Smooth muscle cell (in vitro differentiated cells): ENCODE data around the gene TTC33. TPM values are rescaled to one million over a fixed set of nuclear protein-coding genes. Genes with fewer than 3 reads are reported as not detected.

Source experiments
- DNase-seq: peaks from one replicate; lab custom pipeline; 2025; ENCODE audit not compliant: unreplicated experiment; lab: John Stamatoyannopoulos, UW
- H2AFZ ChIP-seq: fragments of 200-600 bp; sonication (generic); 2 replicates; pipeline ENCODE4 v1.6.0; 2016; ENCODE audit warnings: antibody characterized with exemption, low read depth, mild to moderate bottlenecking
- H3F3A ChIP-seq: fragments of 200-600 bp; sonication (generic); 2 replicates; pipeline ENCODE4 v1.6.0; 2017; ENCODE audit warnings: antibody characterized with exemption, low read depth
- H3K27ac ChIP-seq: fragments of 200-600 bp; sonication (generic); 2 replicates; pipeline ENCODE4 v1.5.1; 2016; ENCODE audit warnings: low read depth, mild to moderate bottlenecking
- H3K27me3 ChIP-seq: fragments of 200-600 bp; sonication (generic); 2 replicates; pipeline ENCODE4 v1.6.1; 2016; ENCODE audit warnings: low read depth, mild to moderate bottlenecking
- H3K36me3 ChIP-seq: fragments of 200-600 bp; sonication (generic); 2 replicates; pipeline ENCODE4 v1.5.1; 2016; ENCODE audit warnings: low read depth
- H3K4me1 ChIP-seq: fragments of 200-600 bp; sonication (generic); 2 replicates; pipeline ENCODE4 v1.5.1; 2016; ENCODE audit warnings: low read depth
- H3K4me2 ChIP-seq: fragments of 200-600 bp; sonication (generic); 2 replicates; pipeline ENCODE4 v1.6.0; 2016; ENCODE audit warnings: mild to moderate bottlenecking
- H3K4me3 ChIP-seq: fragments of 200-600 bp; sonication (generic); 2 replicates; pipeline ENCODE4 v1.5.1; 2016; ENCODE audit warnings: mild to moderate bottlenecking
- H3K79me2 ChIP-seq: fragments of 200-600 bp; sonication (generic); 2 replicates; pipeline ENCODE4 v1.6.0; 2016; ENCODE audit warnings: low read depth, mild to moderate bottlenecking
- H3K9ac ChIP-seq: fragments of 200-600 bp; sonication (generic); 2 replicates; pipeline ENCODE4 v1.6.0; 2016; ENCODE audit warnings: low read depth
- H3K9me3 ChIP-seq: fragments of 200-600 bp; sonication (generic); replicated peaks from 2 replicates; pipeline ENCODE4 v1.5.1; 2016; ENCODE audit warnings: low read depth
- H4K20me1 ChIP-seq: fragments of 200-600 bp; sonication (generic); 2 replicates; pipeline ENCODE4 v1.6.0; 2016; ENCODE audit warnings: low read depth
- WGBS: methylation state at CpG from one replicate; pipeline ENCODE4 v1.1.7; 2016; ENCODE audit warnings: low lambda C conversion rate; 5-methylcytosine and 5-hydroxymethylcytosine counted together
- polyA plus RNA-seq: library from polyadenylated mRNA; unstranded; fragments of >200 nt; fragmentation: Nextera tagmentation; extraction: Ambion mirVana; gene quantifications from 2 replicates; pipeline ENCODE4 v1.2.1, GENCODE V29; 2016
- total RNA-seq: library from RNA; depleted of rRNA; stranded (reverse); fragments of >200 nt; gene quantifications from 2 replicates; pipeline ENCODE4 v1.2.3, GENCODE V29; 2014
- TF ChIP-seq, protein P1 (sequence below): fragments of 200-600 bp; sonication (generic); IDR thresholded peaks from 2 replicates; pipeline ENCODE4 v1.5.1; 2017; ENCODE audit warnings: borderline replicate concordance, mild to moderate bottlenecking, antibody characterized with exemption; ENCODE audit not compliant: insufficient read depth, poor library complexity, severe bottlenecking

TTC33 gene
- total and polyA plus RNA-seq, 2 experiments from 2014 or later = 13.1 to 22.1 TPM

GRCh38 chr5:40551496-40552491 is 204.0 kb downstream of the TTC33 start:
- H3K4me1 ChIP-seq = no peaks in the 10 kb centered on the region
- H4K20me1 ChIP-seq = no peaks in the 10 kb centered on the region
- peak overlapping the region; percentile 10 for H3K9ac ChIP-seq
- H3F3A ChIP-seq = no peaks in the 10 kb centered on the region
- no peaks in the 10 kb centered on the region for H3K27me3 ChIP-seq
- no peaks in the 10 kb centered on the region for H3K9me3 ChIP-seq
- 56% methylated on average over 8 of the region's 8 CpGs for WGBS
- H3K36me3 ChIP-seq = no peaks in the 10 kb centered on the region
- no peak for DNase-seq
- H3K4me3 ChIP-seq = no peak overlapping the region
- H3K27ac ChIP-seq = peak overlapping the region; percentile 80
- TF ChIP-seq, protein P1, sequence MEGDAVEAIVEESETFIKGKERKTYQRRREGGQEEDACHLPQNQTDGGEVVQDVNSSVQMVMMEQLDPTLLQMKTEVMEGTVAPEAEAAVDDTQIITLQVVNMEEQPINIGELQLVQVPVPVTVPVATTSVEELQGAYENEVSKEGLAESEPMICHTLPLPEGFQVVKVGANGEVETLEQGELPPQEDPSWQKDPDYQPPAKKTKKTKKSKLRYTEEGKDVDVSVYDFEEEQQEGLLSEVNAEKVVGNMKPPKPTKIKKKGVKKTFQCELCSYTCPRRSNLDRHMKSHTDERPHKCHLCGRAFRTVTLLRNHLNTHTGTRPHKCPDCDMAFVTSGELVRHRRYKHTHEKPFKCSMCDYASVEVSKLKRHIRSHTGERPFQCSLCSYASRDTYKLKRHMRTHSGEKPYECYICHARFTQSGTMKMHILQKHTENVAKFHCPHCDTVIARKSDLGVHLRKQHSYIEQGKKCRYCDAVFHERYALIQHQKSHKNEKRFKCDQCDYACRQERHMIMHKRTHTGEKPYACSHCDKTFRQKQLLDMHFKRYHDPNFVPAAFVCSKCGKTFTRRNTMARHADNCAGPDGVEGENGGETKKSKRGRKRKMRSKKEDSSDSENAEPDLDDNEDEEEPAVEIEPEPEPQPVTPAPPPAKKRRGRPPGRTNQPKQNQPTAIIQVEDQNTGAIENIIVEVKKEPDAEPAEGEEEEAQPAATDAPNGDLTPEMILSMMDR = no peak
- no peaks in the 10 kb centered on the region for H3K79me2 ChIP-seq
- H3K4me2 ChIP-seq = peak overlapping the region; percentile 47
- H2AFZ ChIP-seq = peak overlapping the region; percentile 6

GRCh38 chr5:40550481-40550880 is 205.3 kb downstream of the TTC33 start:
- H3K9ac ChIP-seq = no peak overlapping the region
- H3K27ac ChIP-seq = no peak overlapping the region
- no peaks in the 10 kb centered on the region for H3K36me3 ChIP-seq
- DNase-seq = no peak
- H4K20me1 ChIP-seq = no peaks in the 10 kb centered on the region
- H3K79me2 ChIP-seq = no peaks in the 10 kb centered on the region
- no peaks in the 10 kb centered on the region for H3K9me3 ChIP-seq
- no peaks in the 10 kb centered on the region for H3F3A ChIP-seq
- TF ChIP-seq, protein P1 = no peak
- no peak overlapping the region for H2AFZ ChIP-seq
- no peak overlapping the region for H3K4me3 ChIP-seq
- no peaks in the 10 kb centered on the region for H3K4me1 ChIP-seq
- no peak overlapping the region for H3K4me2 ChIP-seq
- no peaks in the 10 kb centered on the region for H3K27me3 ChIP-seq

DNA sequence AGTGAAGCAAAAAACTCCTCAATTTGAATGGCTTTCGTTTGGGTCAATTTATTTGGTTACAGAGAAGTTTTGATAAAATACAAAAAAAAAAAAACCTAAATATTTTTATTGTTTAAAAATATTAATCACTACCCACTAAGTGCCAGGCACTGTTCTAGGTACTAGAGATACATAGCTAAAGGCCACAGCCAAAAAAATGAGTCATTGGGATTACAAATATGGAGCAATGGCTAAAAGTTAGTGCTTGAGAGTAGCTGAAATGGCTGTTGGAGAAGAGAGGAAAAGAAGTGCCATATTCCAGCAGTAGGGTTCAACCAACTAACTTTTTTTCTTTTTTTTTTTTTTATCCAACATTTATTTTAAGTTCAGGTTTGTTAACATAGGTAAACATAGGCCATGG is 206.1 kb downstream of the TTC33 start:
- DNase-seq = no peak
- Histone ChIP-seq H3K36me3 (no peaks in the 10 kb centered on the region), H3K79me2 (no peaks in the 10 kb centered on the region), H4K20me1 (no peaks in the 10 kb centered on the region), H3K9ac (no peak overlapping the region), H3K4me2 (no peak overlapping the region), H3K4me1 (no peaks in the 10 kb centered on the region), H3F3A (no peaks in the 10 kb centered on the region), H3K9me3 (no peaks in the 10 kb centered on the region), H2AFZ (no peak overlapping the region), H3K27me3 (no peaks in the 10 kb centered on the region), H3K4me3 (no peak overlapping the region), H3K27ac (no peak overlapping the region)
- WGBS = 35% methylated on average over 1 of the region's 1 CpG
- TF ChIP-seq, protein P1 = no peak
